ENCODE results near the gene PCDHGB6.
"Not testable (repeated sequence)": the region's sequence is repeated elsewhere in the genome, so short reads cannot be mapped to it uniquely, and the experiment has no call there.

PCDHGB6 gene

GRCh38 chr5:141382469-141383294 lies 25.1 kb upstream of the PCDHGB6 start, which contains the start of gene PCDHGA7:
Gene PCDHGA7 (plus strand): TSS chr5:141382742. CDS start chr5:141382900, 158 bp downstream.
- H3K36me3 Mint-ChIP-seq (ENCODE audit: low read depth) = peaks cover 7% of the 10 kb centered on the region
- no peaks in the 10 kb centered on the region for H3K27me3 Mint-ChIP-seq (ENCODE audit: low read depth)
- no peak within 1 kb of the TSS for H3K4me3 Mint-ChIP-seq
- TF ChIP-seq CTCF (IDR thresholded peaks at IDR 0.05; ENCODE audit: unreplicated experiment in 3 of 3) = no peak
- H3K4me1 Mint-ChIP-seq = no peaks in the 10 kb centered on the region
- peaks cover 71% of the 10 kb centered on the region for H3K9me3 Mint-ChIP-seq
- H3K27ac Mint-ChIP-seq = no peak within 1 kb of the TSS

- Mint-ChIP-seq H3K9me3 (peaks cover 73% of the 10 kb centered on the region), H3K36me3 (ENCODE audit: low read depth) (peaks cover 9% of the 10 kb centered on the region), H3K27me3 (ENCODE audit: low read depth) (no peaks in the 10 kb centered on the region), H3K27ac (no peak overlapping the region), H3K4me1 (no peaks in the 10 kb centered on the region), H3K4me3 (no peak overlapping the region)
- no peak for TF ChIP-seq CTCF (IDR thresholded peaks at IDR 0.05; ENCODE audit: unreplicated experiment in 3 of 3)
Observed at GRCh38 chr5:141383345-141383744, 24.5 kb upstream of the PCDHGB6 start.

- Mint-ChIP-seq H3K27me3 (ENCODE audit: low read depth) (no peaks in the 10 kb centered on the region), H3K36me3 (ENCODE audit: low read depth) (peaks cover 18% of the 10 kb centered on the region), H3K4me1 (no peaks in the 10 kb centered on the region)
Observed at GRCh38 chr5:141384471-141385267, 23.2 kb upstream of the PCDHGB6 start.

GRCh38 chr5:141387557-141388311 lies 20.1 kb upstream of the PCDHGB6 start, which contains the start of gene PCDHGB4:
Gene PCDHGB4 (plus strand): TSS chr5:141387698. CDS start chr5:141387885, 187 bp downstream.
- not testable (repeated sequence) for H3K4me1 Mint-ChIP-seq; H3K27me3 Mint-ChIP-seq (ENCODE audit: low read depth)
- Mint-ChIP-seq H3K4me3 (peak within 1 kb of the TSS; percentile 65 to 82 (median 78)), H3K9me3 (peaks cover 74% of the 10 kb centered on the region), H3K27ac (peak within 1 kb of the TSS in 1 of 3 experiments; percentile 58), H3K36me3 (ENCODE audit: low read depth) (peaks cover 38% of the 10 kb centered on the region)
- TF ChIP-seq CTCF (IDR thresholded peaks at IDR 0.05; ENCODE audit: unreplicated experiment in 3 of 3) = peak; percentile 10 to 41 (median 25)

More at GRCh38 chr5:141384471-141385267, 23.2 kb upstream of the PCDHGB6 start:
- no peak for TF ChIP-seq CTCF (IDR thresholded peaks at IDR 0.05; ENCODE audit: unreplicated experiment in 3 of 3)
- no peak overlapping the region for H3K27ac Mint-ChIP-seq
- peaks cover 74% of the 10 kb centered on the region for H3K9me3 Mint-ChIP-seq
- H3K4me3 Mint-ChIP-seq = no peak overlapping the region

- TF ChIP-seq CTCF (IDR thresholded peaks at IDR 0.05; ENCODE audit: unreplicated experiment in 3 of 3) = no peak
- Mint-ChIP-seq H3K36me3 (ENCODE audit: low read depth) (peaks cover 41% of the 10 kb centered on the region), H3K27ac (no peak overlapping the region), H3K4me3 (peak overlapping the region in 1 of 3 experiments; percentile 1), H3K27me3 (ENCODE audit: low read depth) (no peaks in the 10 kb centered on the region), H3K4me1 (no peaks in the 10 kb centered on the region), H3K9me3 (peaks cover 76% of the 10 kb centered on the region)
Observed at GRCh38 chr5:141388661-141389060, 19.2 kb upstream of the PCDHGB6 start.
